Stimulated activated CD4-positive, alpha-beta T cell treated with anti-CD3 and anti-CD28 coated beads, Interleukin-12 subunit alpha, Interleukin-12 subunit beta, amount 100 ng/mL, for 4 hours (primary cell): Measurements from ENCODE around the gene CD82.

Experiments used
- DNase-seq: peaks from one replicate; pipeline ENCODE4 v3.0.0-alpha.2; 2020

Gene CD82, protein sequence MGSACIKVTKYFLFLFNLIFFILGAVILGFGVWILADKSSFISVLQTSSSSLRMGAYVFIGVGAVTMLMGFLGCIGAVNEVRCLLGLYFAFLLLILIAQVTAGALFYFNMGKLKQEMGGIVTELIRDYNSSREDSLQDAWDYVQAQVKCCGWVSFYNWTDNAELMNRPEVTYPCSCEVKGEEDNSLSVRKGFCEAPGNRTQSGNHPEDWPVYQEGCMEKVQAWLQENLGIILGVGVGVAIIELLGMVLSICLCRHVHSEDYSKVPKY

DNA sequence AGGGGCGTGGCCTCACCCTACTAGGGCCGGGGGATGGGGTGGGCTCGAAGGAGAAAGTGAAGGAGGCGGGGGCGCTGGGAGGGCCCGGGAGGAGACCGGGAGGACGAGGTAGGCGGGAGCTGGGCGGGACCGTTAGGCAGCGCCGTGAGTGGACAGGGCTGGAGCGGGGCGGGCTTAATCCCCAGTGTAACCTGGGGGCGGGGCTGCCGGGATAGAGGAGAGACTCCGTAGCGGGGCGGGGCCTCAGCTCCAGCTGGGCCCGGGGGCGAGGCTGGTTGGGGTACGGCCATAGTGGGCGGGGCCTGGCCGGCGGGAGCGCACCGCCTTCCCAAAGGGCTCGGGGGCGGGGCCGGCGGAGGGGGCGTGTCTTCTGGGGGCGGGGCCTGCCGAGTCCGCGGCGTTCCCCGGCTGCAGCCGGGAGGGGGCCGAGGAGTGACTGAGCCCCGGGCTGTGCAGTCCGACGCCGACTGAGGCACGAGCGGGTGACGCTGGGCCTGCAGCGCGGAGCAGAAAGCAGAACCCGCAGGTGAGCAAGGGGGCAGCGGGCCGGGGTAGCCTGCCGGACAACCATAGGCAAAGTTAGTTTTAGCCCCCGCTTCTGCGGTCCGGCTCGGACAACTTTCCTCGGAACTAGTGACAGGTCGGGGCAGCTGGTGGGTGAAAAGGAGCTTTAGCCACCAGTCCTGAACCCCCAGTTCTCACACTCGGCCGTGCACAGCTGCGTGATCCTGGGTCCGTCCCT lies at the start of gene CD82:
TSS of gene CD82 (plus strand) at position 453 of the 742 bp plus-strand sequence. CDS start 29,000 bp downstream, outside the sequence.
- DNase-seq, result peak; percentile 99

DNA sequence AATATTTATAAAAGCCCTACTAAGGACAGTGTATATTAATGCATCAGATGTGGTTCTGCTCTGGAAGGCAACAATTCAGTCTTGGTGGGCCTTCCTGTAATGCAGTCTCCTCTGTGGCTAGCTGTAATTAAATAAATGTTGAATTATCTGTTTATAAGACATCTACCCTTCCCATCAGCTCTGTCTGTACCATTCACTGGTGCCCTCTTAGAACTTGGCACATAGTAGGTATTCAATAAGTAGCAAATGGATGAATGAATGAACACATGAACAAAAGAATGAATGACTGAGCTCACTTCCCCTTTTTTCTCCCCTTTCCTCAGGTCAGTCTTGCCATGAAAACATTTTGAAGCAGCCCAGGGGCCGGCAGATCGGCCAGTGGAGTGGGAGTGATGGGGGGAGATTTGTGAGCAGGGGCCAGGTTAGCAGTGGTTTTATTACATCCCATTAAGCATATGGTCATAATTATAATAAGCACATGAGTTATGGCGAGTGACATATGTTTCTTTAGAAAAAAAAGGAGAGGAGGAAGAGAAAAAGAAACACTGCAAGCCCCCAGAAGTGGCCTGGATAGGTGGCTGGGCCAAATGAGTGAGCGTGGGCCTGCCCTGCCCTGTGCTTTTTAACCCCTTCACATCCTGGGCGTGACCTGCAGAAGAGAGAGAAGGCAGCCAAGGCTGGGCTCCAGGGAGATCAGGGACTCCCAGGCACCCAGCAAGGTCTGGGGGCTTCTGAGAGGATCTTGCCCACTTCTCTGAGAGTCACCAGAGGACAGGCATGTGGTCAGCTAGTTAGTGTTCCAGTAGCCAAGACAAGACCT lies 48.6 kb upstream of the CD82 start:
- DNase-seq, result no peak

- no peak for DNase-seq
These were observed 47.9 kb upstream of the CD82 start for GRCh38 chr11:44517541-44517940.

- no peak for DNase-seq
These were observed 46.4 kb upstream of the CD82 start for GRCh38 chr11:44518968-44519550.

GRCh38 chr11:44519989-44520737 lies 45.3 kb upstream of the CD82 start:
- no peak for DNase-seq

DNA sequence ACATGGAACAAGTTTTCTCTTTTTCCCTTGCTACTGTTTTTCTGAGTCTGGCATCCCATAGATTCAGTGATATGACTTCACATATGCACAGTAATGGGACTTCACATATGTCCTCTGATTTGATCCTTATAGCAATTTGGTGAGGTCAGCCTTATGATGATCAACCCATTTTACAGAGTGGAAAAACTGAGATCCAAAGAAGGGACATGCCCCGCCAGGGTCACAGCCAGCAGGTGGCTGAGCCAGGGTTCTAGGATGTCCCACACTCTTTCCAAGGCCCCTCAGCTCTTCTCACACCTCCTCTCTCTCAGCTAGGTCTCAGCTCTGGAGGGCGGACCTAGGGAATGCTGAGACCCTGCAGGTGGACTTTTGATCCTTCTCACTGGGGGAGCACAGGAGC lies 44.3 kb upstream of the CD82 start:
- no peak for DNase-seq

- no peak for DNase-seq
These were observed 43.2 kb upstream of the CD82 start for GRCh38 chr11:44522294-44522693.

- DNase-seq, result no peak
These were observed 41.1 kb upstream of the CD82 start for GRCh38 chr11:44524346-44524745.

DNA sequence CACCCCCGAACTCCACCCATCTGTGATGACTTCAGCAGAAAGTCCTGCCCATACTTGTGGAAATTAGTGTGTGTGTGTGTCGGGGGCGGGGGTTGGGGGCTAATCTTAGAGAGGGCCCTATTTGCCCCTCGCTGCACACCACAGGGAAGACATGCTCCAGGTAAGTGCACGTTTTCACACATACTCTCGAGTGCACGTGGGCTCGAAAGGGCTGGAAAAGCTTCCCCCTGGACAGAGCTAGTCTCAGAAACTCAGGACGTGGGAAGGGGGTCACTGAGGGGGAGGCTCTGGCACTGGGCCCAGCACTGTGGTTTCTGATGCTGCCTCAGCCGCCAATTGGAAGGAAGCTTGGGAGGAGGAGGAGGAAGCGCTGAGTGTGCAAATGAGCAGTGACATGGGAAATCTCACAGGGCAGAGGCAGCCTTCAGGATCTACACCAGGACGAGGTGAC lies 40.7 kb upstream of the CD82 start:
- DNase-seq, result no peak

- no peak for DNase-seq
These were observed 39.8 kb upstream of the CD82 start for GRCh38 chr11:44525473-44526252.

GRCh38 chr11:44526438-44526837 lies 39.0 kb upstream of the CD82 start:
- no peak for DNase-seq

DNA sequence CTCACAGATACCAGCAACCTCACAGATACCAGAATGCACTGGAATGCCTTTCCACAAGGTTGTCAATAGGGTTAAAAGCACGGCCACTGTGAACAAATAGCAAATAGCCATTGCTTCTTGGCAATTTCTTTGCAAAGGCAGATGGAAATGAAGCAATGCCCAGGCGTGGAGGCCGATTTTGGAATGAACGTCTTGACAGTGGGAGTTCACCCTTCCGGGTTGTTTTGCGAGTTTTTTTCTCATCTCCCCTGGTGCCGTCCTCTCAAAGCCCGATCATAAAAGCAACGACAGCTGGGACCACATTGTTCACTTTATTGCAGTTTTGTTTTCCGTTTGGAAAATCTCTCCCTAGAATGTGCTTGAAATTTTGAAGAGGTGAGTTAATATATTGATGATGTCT lies 38.0 kb upstream of the CD82 start:
- no peak for DNase-seq

GRCh38 chr11:44528103-44528502 lies 37.4 kb upstream of the CD82 start:
- no peak for DNase-seq

GRCh38 chr11:44528581-44528980 lies 36.9 kb upstream of the CD82 start:
- no peak for DNase-seq

GRCh38 chr11:44529895-44530412 lies 35.5 kb upstream of the CD82 start:
- no peak for DNase-seq

DNA sequence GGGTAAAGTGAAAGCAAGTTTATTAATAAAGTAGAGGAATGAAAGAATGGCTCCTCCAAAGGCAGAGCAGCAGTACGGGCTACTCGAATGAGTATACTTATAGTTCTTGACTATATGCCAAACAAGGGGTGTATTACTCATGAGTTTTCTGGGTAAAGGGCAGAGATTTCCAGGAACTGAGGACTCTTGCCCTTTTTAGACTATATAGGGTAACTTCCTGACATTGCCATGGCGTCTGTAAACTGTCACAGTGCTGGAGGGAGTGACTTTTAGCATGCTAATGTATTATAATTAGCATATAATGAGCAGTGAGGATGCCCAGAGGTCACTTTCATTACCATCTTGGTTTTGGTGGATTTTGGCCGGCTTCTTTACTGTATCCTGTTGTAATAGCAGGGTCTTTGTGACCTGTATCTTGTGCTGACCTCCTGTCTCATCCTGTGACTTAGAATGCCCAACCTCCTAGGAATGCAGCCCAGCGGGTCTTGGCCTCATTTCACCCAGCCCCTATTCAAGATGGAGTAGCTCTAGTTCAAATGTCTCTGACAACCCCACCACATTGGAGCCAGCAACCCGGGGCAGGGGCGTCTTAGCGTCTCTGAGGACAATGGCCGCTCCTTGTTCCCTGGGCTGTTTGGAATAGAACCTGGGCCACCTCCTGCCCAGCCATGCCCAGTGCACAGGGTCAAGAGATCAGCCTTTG lies 34.9 kb upstream of the CD82 start:
- DNase-seq, result no peak

- DNase-seq, result no peak
These were observed 34.4 kb upstream of the CD82 start for GRCh38 chr11:44531116-44531504.

GRCh38 chr11:44531636-44532035 lies 33.8 kb upstream of the CD82 start:
- no peak for DNase-seq

DNA sequence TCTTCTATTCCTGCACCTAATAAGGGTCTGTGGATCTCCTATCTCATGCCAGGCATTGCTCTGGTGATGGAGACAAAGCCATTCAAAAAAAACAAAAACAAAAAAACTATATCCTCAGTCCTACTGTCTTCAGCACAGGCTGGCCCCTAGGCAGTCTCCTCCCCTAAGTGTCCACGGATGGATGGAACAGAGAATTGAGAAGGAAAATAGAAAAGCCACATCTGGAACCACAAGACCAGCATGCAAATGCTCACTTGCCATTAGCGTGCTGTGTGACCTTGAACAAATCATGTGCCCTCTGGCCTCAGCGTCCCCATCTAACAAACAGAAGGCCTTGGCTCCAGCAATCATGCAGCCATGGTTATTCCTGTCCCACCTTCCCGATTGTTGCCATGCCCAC lies 32.7 kb upstream of the CD82 start:
- DNase-seq, result no peak

- DNase-seq, result no peak
These were observed 31.3 kb upstream of the CD82 start for GRCh38 chr11:44533921-44534711.
